NB4 (cell line): Measurements from ENCODE around the gene STIM1.

ENCODE experiments used
- POLR2A ChIP-seq: IDR thresholded peaks from 2 replicates; pipeline ENCODE4 v1.6.1; 2011; ENCODE audit warnings: mild to moderate bottlenecking; ENCODE audit not compliant: insufficient read length; ENCODE audit errors: extremely low read depth
- TF ChIP-seq, protein P1 (sequence below): IDR thresholded peaks from one replicate; pipeline ENCODE4 v1.5.1; 2012; ENCODE audit warnings: low read depth, low read length
- TF ChIP-seq, protein P2 (sequence below): IDR thresholded peaks from 2 replicates; pipeline ENCODE4 v1.6.1; 2011; ENCODE audit warnings: low read depth, low read length

DNA sequence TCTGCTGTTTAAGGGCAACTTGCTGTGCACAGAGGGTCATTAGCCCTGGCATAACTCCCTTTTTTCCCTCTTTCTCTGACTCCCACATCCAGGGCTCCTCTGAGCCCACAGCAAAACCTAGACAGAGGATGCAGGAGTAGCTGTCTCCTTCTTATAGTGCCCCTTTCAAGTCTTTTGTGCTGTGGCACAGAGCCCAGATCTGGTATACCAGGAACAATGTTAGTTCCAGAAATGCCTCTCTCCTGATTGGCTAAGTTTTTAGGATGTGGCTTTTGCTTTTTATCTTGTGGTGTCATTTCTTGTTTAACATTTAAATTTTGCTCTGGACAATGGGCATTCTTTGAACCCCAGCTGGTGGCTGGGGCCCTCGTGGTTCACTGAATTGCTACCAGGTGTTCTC, 213.5 kb downstream of the STIM1 start:
- TF ChIP-seq, protein P1, sequence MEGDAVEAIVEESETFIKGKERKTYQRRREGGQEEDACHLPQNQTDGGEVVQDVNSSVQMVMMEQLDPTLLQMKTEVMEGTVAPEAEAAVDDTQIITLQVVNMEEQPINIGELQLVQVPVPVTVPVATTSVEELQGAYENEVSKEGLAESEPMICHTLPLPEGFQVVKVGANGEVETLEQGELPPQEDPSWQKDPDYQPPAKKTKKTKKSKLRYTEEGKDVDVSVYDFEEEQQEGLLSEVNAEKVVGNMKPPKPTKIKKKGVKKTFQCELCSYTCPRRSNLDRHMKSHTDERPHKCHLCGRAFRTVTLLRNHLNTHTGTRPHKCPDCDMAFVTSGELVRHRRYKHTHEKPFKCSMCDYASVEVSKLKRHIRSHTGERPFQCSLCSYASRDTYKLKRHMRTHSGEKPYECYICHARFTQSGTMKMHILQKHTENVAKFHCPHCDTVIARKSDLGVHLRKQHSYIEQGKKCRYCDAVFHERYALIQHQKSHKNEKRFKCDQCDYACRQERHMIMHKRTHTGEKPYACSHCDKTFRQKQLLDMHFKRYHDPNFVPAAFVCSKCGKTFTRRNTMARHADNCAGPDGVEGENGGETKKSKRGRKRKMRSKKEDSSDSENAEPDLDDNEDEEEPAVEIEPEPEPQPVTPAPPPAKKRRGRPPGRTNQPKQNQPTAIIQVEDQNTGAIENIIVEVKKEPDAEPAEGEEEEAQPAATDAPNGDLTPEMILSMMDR, result no peak
- TF ChIP-seq POLR2A, result no peak
- TF ChIP-seq, protein P2, sequence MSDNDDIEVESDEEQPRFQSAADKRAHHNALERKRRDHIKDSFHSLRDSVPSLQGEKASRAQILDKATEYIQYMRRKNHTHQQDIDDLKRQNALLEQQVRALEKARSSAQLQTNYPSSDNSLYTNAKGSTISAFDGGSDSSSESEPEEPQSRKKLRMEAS, result no peak
